Uterus (tissue), 4 donors: Measurements from ENCODE around the gene VCL. TPM values are rescaled to one million over a fixed set of nuclear protein-coding genes. Genes with fewer than 3 reads are reported as not detected.

Experiments
- DNase-seq, 2 donors: peaks; one replicate each; pipeline ENCODE4 v3.0.0-alpha.2; 2019 to 2020
- H3K27ac ChIP-seq, 2 donors: fragments of 200-600 bp; sonication (generic); 1 replicate in 1 of 2; 2 replicates in 1 of 2; pipeline ENCODE4 v1.5.1; 2016 to 2018
- H3K27me3 ChIP-seq, 2 donors: fragments of 200-600 bp; sonication (generic); one replicate each; pipeline ENCODE4 v1.5.1; 2018 to 2019; ENCODE audit warnings: control low read depth in 1 of 2
- H3K36me3 ChIP-seq, 2 donors: fragments of 200-600 bp; sonication (generic); one replicate each; pipeline ENCODE4 v1.5.1; 2019; ENCODE audit warnings: control low read depth in 1 of 2
- H3K4me1 ChIP-seq, 2 donors: fragments of 200-600 bp; sonication (generic); one replicate each; pipeline ENCODE4 v1.5.1; 2018 to 2019; ENCODE audit warnings: control low read depth in 1 of 2
- H3K4me3 ChIP-seq, 2 donors: fragments of 200-600 bp; sonication (generic); 1 replicate in 1 of 2; 2 replicates in 1 of 2; pipeline ENCODE4 v1.5.1; 2018 to 2019; ENCODE audit warnings: mild to moderate bottlenecking in 1 of 2
- H3K9me3 ChIP-seq, 2 donors: fragments of 200-600 bp; sonication (generic); one replicate each; pipeline ENCODE4 v1.5.1; 2019; ENCODE audit warnings: control low read depth in 1 of 2
- CTCF ChIP-seq, 4 experiments: fragments of 200-600 bp in 2 of 4; fragments of 450-650 bp in 2 of 4; sonication (generic) in 2 of 4; IDR thresholded peaks; one replicate each; pipeline ENCODE4 v1.5.1; 2016 to 2019; ENCODE audit warnings: antibody characterized with exemption in 4 of 4, mild to moderate bottlenecking in 2 of 4, moderate library complexity in 1 of 4
- POLR2A ChIP-seq, 2 donors: fragments of 450-650 bp; IDR thresholded peaks; one replicate each; pipeline ENCODE4 v1.6.1; 2016; ENCODE audit warnings: antibody characterized with exemption in 2 of 2, mild to moderate bottlenecking in 1 of 2, moderate library complexity in 1 of 2
- intact Hi-C: fragments of 100-400 bp; cut with DNase I; formaldehyde crosslinking; loops from one replicate; pipeline ENCODE4 v1.15.1; 2023; ENCODE audit warnings: low total_unique reads
- total RNA-seq, 4 donors: library from RNA; depleted of rRNA in 3 of 4; stranded (reverse); fragments of >200 nt in 3 of 4; gene quantifications; one replicate each; pipeline versions ENCODE4 v1.1.0 to v1.2.4, GENCODE V29; 2014 to 2023
- donor health status: DM: yes; HTN: yes; CAD: no.

The VCL gene
- total RNA-seq, 4 donors from 2014 or later, result 77.4 to 313 (median 215) TPM

DNA sequence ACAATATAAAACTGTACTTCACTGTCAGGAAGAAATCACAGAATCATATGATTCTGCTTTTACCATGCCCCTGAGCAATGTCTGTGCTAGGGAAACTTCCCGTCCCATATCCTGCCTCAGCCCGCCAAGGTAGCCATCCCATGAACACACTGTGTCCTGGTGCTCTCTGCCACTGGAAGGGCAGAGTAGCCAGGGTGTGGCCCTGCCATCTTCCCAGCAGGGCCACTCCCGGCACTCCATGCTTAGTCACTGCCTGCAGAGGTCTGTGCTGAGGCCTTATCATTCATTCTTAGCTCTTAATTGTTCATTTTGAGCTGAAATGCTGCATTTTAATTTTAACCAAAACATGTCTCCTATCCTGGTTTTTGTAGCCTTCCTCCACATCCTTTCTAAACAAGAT, 120.9 kb downstream of the VCL start:
- Histone ChIP-seq H3K4me1 (no peaks in the 10 kb centered on the region), H3K27ac (no peak overlapping the region), H3K9me3 (no peaks in the 10 kb centered on the region), H3K27me3 (no peaks in the 10 kb centered on the region), H3K4me3 (no peak overlapping the region), H3K36me3 (no peaks in the 10 kb centered on the region)
- TF ChIP-seq CTCF (IDR thresholded peaks at IDR 0.05) (no peak), POLR2A (IDR thresholded peaks at IDR 0.05) (no peak)
- DNase-seq, result no peak
- intact Hi-C loops, result no loop called here

GRCh38 chr10:74120911-74121310, 123.0 kb downstream of the VCL start:
- DNase-seq, result no peak
- no peaks in the 10 kb centered on the region for H3K27me3 ChIP-seq
- no peak overlapping the region for H3K27ac ChIP-seq
- TF ChIP-seq POLR2A (IDR thresholded peaks at IDR 0.05) (no peak), CTCF (IDR thresholded peaks at IDR 0.05) (no peak)
- H3K4me1 ChIP-seq, result no peaks in the 10 kb centered on the region
- no peak overlapping the region for H3K4me3 ChIP-seq
- no peaks in the 10 kb centered on the region for H3K9me3 ChIP-seq
- H3K36me3 ChIP-seq, result no peaks in the 10 kb centered on the region
- intact Hi-C loops, result no loop called here

DNA sequence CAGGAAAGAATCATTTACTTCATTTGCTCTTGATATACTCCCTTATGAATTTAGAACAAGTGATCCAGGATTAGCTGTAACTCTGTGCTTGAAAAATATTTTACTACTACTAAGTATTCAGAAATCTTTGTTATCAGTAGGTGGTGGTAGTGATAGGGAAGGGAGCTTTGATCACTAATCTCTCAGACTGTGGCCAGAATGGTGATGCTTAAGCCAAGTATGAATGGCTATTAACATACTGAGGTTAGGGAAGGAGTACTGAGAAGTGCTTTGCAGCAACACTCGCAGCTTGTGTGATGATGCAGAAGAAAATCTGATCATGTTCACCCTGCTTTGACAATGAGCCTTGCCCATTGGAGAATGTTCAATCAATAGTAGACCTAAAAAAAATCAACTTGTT, 123.5 kb downstream of the VCL start:
- no peaks in the 10 kb centered on the region for H3K27me3 ChIP-seq
- no peak for DNase-seq
- H3K27ac ChIP-seq, result no peak overlapping the region
- no peaks in the 10 kb centered on the region for H3K36me3 ChIP-seq
- TF ChIP-seq POLR2A (IDR thresholded peaks at IDR 0.05), result no peak
- no peak for TF ChIP-seq CTCF (IDR thresholded peaks at IDR 0.05)
- no peak overlapping the region for H3K4me3 ChIP-seq
- intact Hi-C loops, result no loop called here
- H3K9me3 ChIP-seq, result no peaks in the 10 kb centered on the region
- no peaks in the 10 kb centered on the region for H3K4me1 ChIP-seq

- TF ChIP-seq POLR2A (IDR thresholded peaks at IDR 0.05), result no peak
- no peak for TF ChIP-seq CTCF (IDR thresholded peaks at IDR 0.05)
- Histone ChIP-seq H3K27me3 (no peaks in the 10 kb centered on the region), H3K9me3 (no peaks in the 10 kb centered on the region), H3K4me3 (no peak overlapping the region), H3K27ac (no peak overlapping the region), H3K36me3 (no peaks in the 10 kb centered on the region), H3K4me1 (no peaks in the 10 kb centered on the region)
- DNase-seq, result no peak
- intact Hi-C loops, result no loop called here
Observed at GRCh38 chr10:74122060-74122459, 124.1 kb downstream of the VCL start.

DNA sequence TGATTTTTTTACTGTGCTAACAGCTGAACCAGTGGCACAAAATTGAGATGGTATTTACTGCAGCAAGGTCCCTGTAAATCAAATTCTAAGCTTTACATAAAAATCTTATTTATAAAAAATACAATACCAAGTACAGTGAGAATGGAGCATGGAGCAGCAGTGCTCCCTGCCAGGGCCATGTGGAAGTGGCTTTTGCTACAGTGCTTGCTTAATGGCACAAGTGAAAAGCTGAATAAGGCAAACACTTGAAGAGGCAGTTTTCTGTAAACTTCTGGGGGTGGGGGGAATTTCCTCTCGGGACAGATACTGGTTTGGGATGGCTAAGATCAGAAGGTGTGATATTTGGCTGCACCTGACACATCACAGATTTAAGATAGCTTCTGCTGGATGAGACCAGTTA, 125.2 kb downstream of the VCL start:
- Histone ChIP-seq H3K27ac (no peak overlapping the region), H3K4me1 (no peaks in the 10 kb centered on the region), H3K27me3 (no peaks in the 10 kb centered on the region), H3K36me3 (no peaks in the 10 kb centered on the region), H3K9me3 (no peaks in the 10 kb centered on the region), H3K4me3 (no peak overlapping the region)
- no peak for DNase-seq
- intact Hi-C loops, result no loop called here
- TF ChIP-seq CTCF (IDR thresholded peaks at IDR 0.05), result no peak
- TF ChIP-seq POLR2A (IDR thresholded peaks at IDR 0.05), result no peak
